Stimulated activated CD8-positive, alpha-beta memory T cell treated with anti-CD3 and anti-CD28 coated beads, Interleukin-15, amount 100 ng/mL, for 24 hours (primary cell): Measurements from ENCODE around the gene SNAP25.

Experiments
- DNase-seq: peaks from one replicate; pipeline ENCODE4 v3.0.0-alpha.2; 2020; ENCODE audit warnings: low read depth

SNAP25 gene

GRCh38 chr20:10332656-10333415 lies 114.2 kb downstream of the SNAP25 start:
- DNase-seq: no peak

- no peak for DNase-seq
Measured at GRCh38 chr20:10336959-10337729, 118.5 kb downstream of the SNAP25 start.

GRCh38 chr20:10338426-10339180 lies 120.0 kb downstream of the SNAP25 start:
- no peak for DNase-seq

- DNase-seq: no peak
Measured at GRCh38 chr20:10339609-10340008, 121.0 kb downstream of the SNAP25 start.

- no peak for DNase-seq
Measured at GRCh38 chr20:10342152-10342551, 123.5 kb downstream of the SNAP25 start.

- no peak for DNase-seq
Measured at GRCh38 chr20:10344953-10345352, 126.3 kb downstream of the SNAP25 start.

- no peak for DNase-seq
Measured at GRCh38 chr20:10347086-10347880, 128.7 kb downstream of the SNAP25 start.

- no peak for DNase-seq
Measured at GRCh38 chr20:10349118-10349517, 130.5 kb downstream of the SNAP25 start.

- no peak for DNase-seq
Measured at GRCh38 chr20:10350188-10350842, 131.7 kb downstream of the SNAP25 start.

- DNase-seq: no peak
Measured at GRCh38 chr20:10352934-10353824, 134.5 kb downstream of the SNAP25 start.

- DNase-seq: no peak
Measured at GRCh38 chr20:10356628-10357027, 138.0 kb downstream of the SNAP25 start.
